ENCODE measurements around the gene CSMD2.

Gene CSMD2

DNA sequence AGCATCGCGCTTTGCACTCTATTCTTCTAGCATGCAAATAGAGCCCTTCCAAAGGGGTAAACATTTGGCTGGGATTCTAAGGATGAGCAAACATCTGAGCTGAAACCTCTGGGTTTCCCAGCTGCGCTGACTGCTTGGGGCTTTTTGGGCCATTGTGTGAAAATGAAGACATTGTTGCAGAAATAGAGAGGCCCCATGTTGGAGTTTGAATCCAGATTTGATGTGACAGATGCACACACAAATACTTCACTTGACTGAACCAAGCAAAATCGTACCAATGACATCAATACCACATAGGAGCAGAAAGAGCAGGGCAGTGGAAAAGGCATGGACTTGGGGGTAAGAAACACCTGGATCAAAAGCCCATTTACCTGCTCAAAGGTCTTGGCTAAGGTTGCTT, 445.7 kb downstream of the CSMD2 start:
- Histone ChIP-seq H3K9ac (ENCODE audit: low read depth, low read length) (no peak overlapping the region), H3K4me1 (ENCODE audit: insufficient read depth, low read length) (no peaks in the 10 kb centered on the region), H3K9me3 (ENCODE audit: control insufficient read depth, insufficient read depth, low read length) (no peaks in the 10 kb centered on the region), H3K36me3 (ENCODE audit: insufficient read depth, low read length) (no peaks in the 10 kb centered on the region)

GRCh38 chr1:33718186-33718585, 446.8 kb downstream of the CSMD2 start:
- no peaks in the 10 kb centered on the region for H3K9me3 ChIP-seq (ENCODE audit: control insufficient read depth, insufficient read depth, low read length)
- no peak overlapping the region for H3K9ac ChIP-seq (ENCODE audit: low read depth, low read length)
- no peaks in the 10 kb centered on the region for H3K36me3 ChIP-seq (ENCODE audit: insufficient read depth, low read length)
- no peaks in the 10 kb centered on the region for H3K4me1 ChIP-seq (ENCODE audit: insufficient read depth, low read length)

DNA sequence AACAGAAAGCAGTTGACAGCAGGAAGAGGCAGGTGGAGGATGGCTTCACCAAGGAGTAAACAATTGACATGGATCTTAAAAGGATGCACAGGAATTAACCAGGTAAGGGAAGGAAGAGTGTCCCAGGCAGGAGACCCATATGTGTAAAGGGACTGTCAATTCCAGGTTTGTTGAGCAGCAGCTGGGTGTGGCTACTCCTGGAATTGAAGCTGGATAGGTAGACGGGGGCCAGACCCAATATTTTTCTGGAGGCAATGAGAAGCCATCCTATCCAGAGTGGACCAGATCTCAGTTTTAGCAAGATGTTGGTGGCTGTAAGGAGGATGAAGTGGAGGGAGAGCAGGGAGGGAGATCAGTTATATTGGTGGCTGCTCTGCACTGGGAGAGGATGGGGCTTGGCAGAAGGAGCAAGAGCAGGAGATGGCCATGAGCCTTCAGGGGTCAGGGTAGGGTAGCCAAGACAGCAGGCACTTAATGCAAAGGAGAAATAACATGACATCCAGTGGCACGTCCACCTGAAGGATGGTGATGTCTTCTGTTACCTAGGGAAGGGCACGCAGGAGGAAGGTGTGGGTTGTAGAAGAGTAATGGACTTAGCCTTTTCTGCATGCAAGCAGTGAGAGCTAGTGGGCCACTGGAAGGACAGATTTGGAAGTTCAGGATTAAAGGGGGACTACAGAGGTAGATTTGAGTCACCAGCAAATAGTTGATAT, 447.9 kb downstream of the CSMD2 start:
- no peak overlapping the region for H3K9ac ChIP-seq (ENCODE audit: low read depth, low read length)
- no peaks in the 10 kb centered on the region for H3K9me3 ChIP-seq (ENCODE audit: control insufficient read depth, insufficient read depth, low read length)
- 0 out of 2 replicates have a peak, but pooled peaks cover under 1% of the 10 kb centered on the region for H3K4me1 ChIP-seq (ENCODE audit: insufficient read depth, low read length)
- H3K36me3 ChIP-seq (ENCODE audit: insufficient read depth, low read length): no peaks in the 10 kb centered on the region

DNA sequence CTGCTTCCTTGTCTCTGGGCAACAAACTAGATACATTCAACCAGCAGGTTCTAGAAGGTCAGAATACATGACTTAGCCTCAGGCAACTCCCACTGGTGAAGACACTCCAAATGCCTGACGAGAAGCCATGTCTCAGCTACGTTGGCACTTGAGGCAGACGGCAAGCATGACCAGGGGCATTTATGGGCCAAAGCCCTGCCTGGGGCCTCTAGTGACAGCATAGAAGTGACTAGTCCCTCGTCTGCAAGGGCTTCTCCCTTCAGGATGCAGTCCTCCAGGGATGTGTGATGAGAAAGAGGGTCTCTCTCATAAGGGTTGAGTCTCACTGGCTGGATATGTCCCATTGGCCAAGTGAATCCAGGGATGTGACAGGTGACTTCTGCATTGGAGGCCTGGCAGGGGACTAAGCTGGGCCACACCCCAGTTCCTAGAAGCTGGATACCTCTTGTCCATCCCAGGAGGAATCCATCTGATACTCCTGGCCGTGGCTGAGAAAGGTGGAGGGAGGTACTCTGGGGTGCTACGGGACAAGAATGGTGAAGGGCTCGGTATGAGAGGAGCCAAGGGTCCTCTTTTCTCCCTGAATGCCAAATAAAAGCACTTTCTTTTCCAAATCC, 449.7 kb downstream of the CSMD2 start:
- Histone ChIP-seq H3K9ac (ENCODE audit: low read depth, low read length) (no peak overlapping the region), H3K4me1 (ENCODE audit: insufficient read depth, low read length) (peaks cover 10% of the 10 kb centered on the region; the same call in 1 of the 2 replicates), H3K9me3 (ENCODE audit: control insufficient read depth, insufficient read depth, low read length) (no peaks in the 10 kb centered on the region), H3K36me3 (ENCODE audit: insufficient read depth, low read length) (no peaks in the 10 kb centered on the region)

DNA sequence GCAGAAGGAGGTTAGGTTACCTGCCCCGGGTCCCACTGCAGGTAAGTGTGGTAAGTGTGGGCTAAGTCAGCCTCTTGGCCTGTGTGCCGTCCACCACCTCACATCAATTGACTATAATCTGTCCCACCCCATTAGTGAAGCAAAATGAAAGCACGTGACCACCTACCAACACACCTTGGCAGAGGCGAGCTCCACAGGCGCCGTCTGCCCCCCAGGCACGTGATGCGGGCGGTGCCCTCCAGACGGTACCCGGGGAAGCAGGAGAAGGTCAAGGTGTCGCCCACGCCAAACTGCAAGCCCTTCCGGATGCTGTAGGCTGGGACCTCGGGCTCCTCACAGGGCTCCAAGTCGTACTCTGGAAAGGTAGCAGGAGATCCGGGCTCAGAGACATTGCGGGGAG, 450.6 kb downstream of the CSMD2 start:
- Histone ChIP-seq H3K9ac (ENCODE audit: low read depth, low read length) (no peak overlapping the region), H3K9me3 (ENCODE audit: control insufficient read depth, insufficient read depth, low read length) (no peaks in the 10 kb centered on the region), H3K4me1 (ENCODE audit: insufficient read depth, low read length) (peaks cover 17% of the 10 kb centered on the region), H3K36me3 (ENCODE audit: insufficient read depth, low read length) (no peaks in the 10 kb centered on the region)

- Histone ChIP-seq H3K9ac (ENCODE audit: low read depth, low read length) (no peak overlapping the region), H3K4me1 (ENCODE audit: insufficient read depth, low read length) (peaks cover 18% of the 10 kb centered on the region), H3K36me3 (ENCODE audit: insufficient read depth, low read length) (no peaks in the 10 kb centered on the region), H3K9me3 (ENCODE audit: control insufficient read depth, insufficient read depth, low read length) (no peaks in the 10 kb centered on the region)
Measured at GRCh38 chr1:33713058-33713877, 451.8 kb downstream of the CSMD2 start.

DNA sequence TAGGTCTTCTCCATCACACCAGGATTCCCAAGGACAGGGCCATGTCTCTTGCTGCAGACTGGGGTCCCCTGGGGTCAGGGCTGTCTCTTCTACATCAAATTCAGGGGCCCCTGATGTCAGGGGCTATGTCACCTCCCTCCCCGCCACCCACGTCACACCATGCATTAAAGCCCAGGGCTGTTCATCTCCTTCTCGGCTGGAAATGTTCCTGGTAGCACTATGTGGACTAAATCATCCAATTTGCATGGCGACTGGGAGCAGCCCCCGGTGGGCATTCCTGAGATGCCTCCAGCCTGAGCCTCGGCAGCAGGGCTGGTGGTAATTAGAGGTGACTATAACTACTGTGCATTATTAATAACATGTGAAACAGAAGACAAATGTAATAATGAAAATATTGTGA, 452.8 kb downstream of the CSMD2 start:
- no peaks in the 10 kb centered on the region for H3K9me3 ChIP-seq (ENCODE audit: control insufficient read depth, insufficient read depth, low read length)
- H3K36me3 ChIP-seq (ENCODE audit: insufficient read depth, low read length): no peaks in the 10 kb centered on the region
- peaks cover 18% of the 10 kb centered on the region for H3K4me1 ChIP-seq (ENCODE audit: insufficient read depth, low read length)
- H3K9ac ChIP-seq (ENCODE audit: low read depth, low read length): no peak overlapping the region

- H3K4me1 ChIP-seq (ENCODE audit: insufficient read depth, low read length): peaks cover 18% of the 10 kb centered on the region
- no peaks in the 10 kb centered on the region for H3K36me3 ChIP-seq (ENCODE audit: insufficient read depth, low read length)
- H3K9me3 ChIP-seq (ENCODE audit: control insufficient read depth, insufficient read depth, low read length): no peaks in the 10 kb centered on the region
- no peak overlapping the region for H3K9ac ChIP-seq (ENCODE audit: low read depth, low read length)
Measured at GRCh38 chr1:33711511-33711910, 453.5 kb downstream of the CSMD2 start.

DNA sequence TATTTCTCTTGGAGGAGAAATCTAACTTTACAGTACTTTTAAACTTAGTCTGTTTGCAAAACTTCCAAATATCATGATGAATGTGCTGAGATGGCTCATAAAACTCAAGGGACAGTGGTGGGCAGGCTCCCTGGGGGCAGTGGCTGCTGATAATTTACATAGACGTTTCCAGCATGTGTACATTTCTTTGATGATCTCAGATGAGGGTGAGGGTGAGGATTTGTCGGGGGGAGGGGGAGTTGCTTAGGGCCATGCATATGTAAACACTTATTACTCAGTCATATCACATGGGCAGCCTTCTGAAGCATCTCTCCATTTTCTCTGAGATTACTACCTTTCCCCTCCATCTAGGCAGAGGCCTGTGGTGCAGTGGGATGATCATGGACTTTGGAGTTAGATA, 454.1 kb downstream of the CSMD2 start:
- H3K9me3 ChIP-seq (ENCODE audit: control insufficient read depth, insufficient read depth, low read length): no peaks in the 10 kb centered on the region
- H3K4me1 ChIP-seq (ENCODE audit: insufficient read depth, low read length): peaks cover 18% of the 10 kb centered on the region
- no peak overlapping the region for H3K9ac ChIP-seq (ENCODE audit: low read depth, low read length)
- H3K36me3 ChIP-seq (ENCODE audit: insufficient read depth, low read length): no peaks in the 10 kb centered on the region

DNA sequence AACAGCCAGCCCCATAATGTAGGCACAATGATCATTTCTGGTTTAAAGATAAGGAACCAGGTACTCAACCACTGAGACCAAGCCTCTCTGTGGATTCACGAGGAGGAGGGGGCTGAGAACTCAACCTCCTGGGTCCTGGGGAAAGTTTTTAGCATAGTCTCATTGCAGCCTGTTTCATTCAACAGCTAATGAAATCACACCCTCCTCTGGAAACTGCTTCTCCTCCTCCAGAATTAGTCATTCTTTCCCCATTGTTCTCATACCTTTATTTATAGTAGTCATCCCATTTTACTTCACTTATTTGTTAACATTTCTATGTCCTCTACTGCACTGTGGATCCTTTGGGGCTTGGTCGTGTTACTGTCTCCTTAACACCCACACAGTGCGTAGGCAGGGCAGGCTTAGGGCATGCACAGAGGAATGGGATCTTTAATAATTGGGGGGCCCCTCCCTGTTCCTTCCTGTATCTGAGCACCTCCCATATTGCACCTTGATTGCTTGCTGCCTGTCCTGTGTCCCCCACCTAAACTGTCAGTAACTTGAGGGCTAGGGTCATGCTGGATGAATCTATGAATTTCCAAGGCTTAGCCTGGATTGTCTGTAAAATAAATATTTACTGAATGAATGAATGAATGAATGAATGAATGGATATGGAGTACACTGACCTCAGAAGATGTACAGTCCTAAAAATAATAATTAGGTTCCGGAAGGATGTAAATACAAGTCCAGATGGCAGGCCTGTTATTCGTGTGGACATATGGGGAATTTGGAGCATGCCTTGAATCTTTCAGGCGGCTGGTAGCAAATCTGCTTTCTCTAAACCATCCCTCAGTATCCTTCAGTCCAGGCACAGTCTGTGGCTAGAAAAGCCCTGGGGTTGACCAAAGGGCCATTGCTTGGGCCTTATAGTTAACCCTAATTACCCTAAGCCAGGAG, 455.0 kb downstream of the CSMD2 start:
- Histone ChIP-seq H3K9me3 (ENCODE audit: control insufficient read depth, insufficient read depth, low read length) (no peaks in the 10 kb centered on the region), H3K36me3 (ENCODE audit: insufficient read depth, low read length) (no peaks in the 10 kb centered on the region), H3K9ac (ENCODE audit: low read depth, low read length) (no peak overlapping the region), H3K4me1 (ENCODE audit: insufficient read depth, low read length) (peaks cover 18% of the 10 kb centered on the region)

- H3K9me3 ChIP-seq (ENCODE audit: control insufficient read depth, insufficient read depth, low read length): no peaks in the 10 kb centered on the region
- no peaks in the 10 kb centered on the region for H3K36me3 ChIP-seq (ENCODE audit: insufficient read depth, low read length)
- H3K4me1 ChIP-seq (ENCODE audit: insufficient read depth, low read length): peaks cover 18% of the 10 kb centered on the region
- H3K9ac ChIP-seq (ENCODE audit: low read depth, low read length): no peak overlapping the region
Measured at GRCh38 chr1:33709174-33709782, 455.8 kb downstream of the CSMD2 start.

- peaks cover 14% of the 10 kb centered on the region for H3K4me1 ChIP-seq (ENCODE audit: insufficient read depth, low read length)
- no peaks in the 10 kb centered on the region for H3K9me3 ChIP-seq (ENCODE audit: control insufficient read depth, insufficient read depth, low read length)
- no peak overlapping the region for H3K9ac ChIP-seq (ENCODE audit: low read depth, low read length)
- no peaks in the 10 kb centered on the region for H3K36me3 ChIP-seq (ENCODE audit: insufficient read depth, low read length)
Measured at GRCh38 chr1:33706634-33707255, 458.3 kb downstream of the CSMD2 start.

GRCh38 chr1:33703464-33703863, 461.6 kb downstream of the CSMD2 start:
- Histone ChIP-seq H3K36me3 (ENCODE audit: insufficient read depth, low read length) (no peaks in the 10 kb centered on the region), H3K4me1 (ENCODE audit: insufficient read depth, low read length) (no peaks in the 10 kb centered on the region), H3K9ac (ENCODE audit: low read depth, low read length) (no peak overlapping the region), H3K9me3 (ENCODE audit: control insufficient read depth, insufficient read depth, low read length) (no peaks in the 10 kb centered on the region)

All from ES-I3 (cell line).